Measurements from ENCODE around the gene MOSPD3. TPM values are rescaled to one million over a fixed set of nuclear protein-coding genes. Genes with fewer than 3 reads are reported as not detected.
"Not testable (repeated sequence)": the region's sequence is repeated elsewhere in the genome, so short reads cannot be mapped to it uniquely, and the experiment has no call there.

Gene MOSPD3
- total RNA-seq, 1 experiment from 2014 or later, result 9.7 TPM

DNA sequence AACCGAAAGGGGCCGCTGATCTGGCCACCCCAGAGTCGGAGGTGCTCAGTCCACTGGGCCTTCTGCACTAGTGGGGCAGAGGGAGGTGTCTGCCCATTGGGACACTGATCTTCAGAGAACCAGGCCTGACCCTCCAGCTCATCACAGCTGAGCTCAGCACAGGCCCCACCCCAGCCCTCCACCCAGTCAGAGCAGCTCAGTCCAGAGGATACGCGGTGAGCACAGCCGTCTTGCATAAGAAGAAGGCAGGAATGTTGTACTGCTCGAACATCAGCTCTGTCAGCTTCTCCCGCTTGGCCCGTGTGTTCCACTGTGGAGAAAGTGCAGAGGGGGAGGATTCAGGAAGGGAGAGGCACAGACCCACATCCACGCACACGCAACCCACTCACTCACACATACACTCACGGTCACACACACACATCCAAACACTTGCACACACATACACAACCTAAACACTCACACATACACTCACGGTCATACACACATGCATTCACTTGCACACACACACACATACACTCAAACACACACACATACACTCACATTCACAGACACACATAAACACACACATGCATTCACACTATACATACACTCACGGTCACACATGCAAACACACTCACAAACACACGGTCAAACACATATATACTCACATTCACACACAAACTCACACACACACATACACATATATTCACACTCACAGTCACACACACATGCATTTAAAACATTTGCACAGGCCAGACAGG is 37.7 kb downstream of the MOSPD3 start:
- no peak for DNase-seq
- H3K9ac ChIP-seq (ENCODE audit: low read length), result no peak overlapping the region
- no peaks in the 10 kb centered on the region for H4K20me1 ChIP-seq (ENCODE audit: insufficient read depth, low read depth, low read length)
- H3K4me2 ChIP-seq (ENCODE audit: low read depth, low read length, poor library complexity, severe bottlenecking), result no peak overlapping the region
- no peak overlapping the region for H3K27ac ChIP-seq (ENCODE audit: low read length)
- no peaks in the 10 kb centered on the region for H3K27me3 ChIP-seq (ENCODE audit: low read length)
- H3K4me3 ChIP-seq (ENCODE audit: low read length), result no peak overlapping the region
- H3K79me2 ChIP-seq (ENCODE audit: low read length), result no peaks in the 10 kb centered on the region
- H2AFZ ChIP-seq (ENCODE audit: low read length), result no peak overlapping the region
- no peaks in the 10 kb centered on the region for H3K36me3 ChIP-seq (ENCODE audit: insufficient read depth, low read length)
- no peaks in the 10 kb centered on the region for H3K9me3 ChIP-seq (ENCODE audit: low read length)
- no peaks in the 10 kb centered on the region for H3K9me2 ChIP-seq (replicated peaks; ENCODE audit: insufficient read depth, low read length)
- H3K4me1 ChIP-seq (ENCODE audit: low read length), result no peaks in the 10 kb centered on the region

DNA sequence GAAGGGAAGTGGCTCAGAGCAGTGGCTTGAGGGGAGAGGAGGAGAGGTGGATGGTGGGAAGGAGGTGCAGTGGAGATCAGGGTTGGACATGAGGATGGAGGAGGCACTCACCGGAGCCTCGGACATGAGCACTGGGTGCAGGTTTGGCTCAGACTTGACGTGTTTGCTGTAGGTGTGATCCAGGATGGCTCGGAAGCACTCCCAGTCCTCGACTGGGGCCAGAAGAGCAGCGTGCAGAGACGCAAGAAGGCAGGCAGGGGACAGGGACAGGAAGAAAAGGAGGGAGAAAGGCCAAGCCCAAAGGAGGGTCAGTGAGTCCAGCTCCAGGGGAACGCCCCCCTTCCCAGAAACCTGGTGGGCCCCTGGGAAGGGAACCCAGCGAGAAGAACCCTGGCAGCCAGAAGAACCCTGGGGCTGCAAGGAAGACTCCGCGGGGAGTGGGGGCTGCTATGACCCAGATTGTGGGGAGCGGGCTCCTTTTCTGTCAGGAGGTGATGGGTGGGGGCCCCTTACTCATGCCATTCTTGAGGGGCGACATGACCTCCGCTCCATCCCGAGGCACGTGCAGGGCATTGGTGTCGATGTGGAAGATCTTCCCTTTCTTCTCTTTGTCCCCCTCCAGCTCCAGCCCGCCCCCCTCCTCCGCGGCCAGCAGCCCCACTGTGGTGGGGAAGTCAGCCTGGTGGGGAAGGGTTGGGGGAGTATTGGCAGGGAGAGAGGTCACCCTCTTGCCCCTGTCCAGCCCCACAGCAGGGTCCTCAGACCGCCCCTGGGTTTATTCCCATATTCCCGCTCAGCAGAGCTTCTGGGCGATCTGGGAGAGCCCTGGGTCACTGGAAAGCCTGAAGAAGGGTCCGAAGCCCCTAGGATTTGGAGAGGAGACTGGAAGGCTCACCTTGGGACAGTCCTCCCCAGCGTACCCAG is 42.8 kb downstream of the MOSPD3 start:
- H3K9me2 ChIP-seq (replicated peaks; ENCODE audit: insufficient read depth, low read length), result no peaks in the 10 kb centered on the region
- no peaks in the 10 kb centered on the region for H3K36me3 ChIP-seq (ENCODE audit: insufficient read depth, low read length)
- no peaks in the 10 kb centered on the region for H3K9me3 ChIP-seq (ENCODE audit: low read length)
- no peaks in the 10 kb centered on the region for H3K79me2 ChIP-seq (ENCODE audit: low read length)
- H3K27ac ChIP-seq (ENCODE audit: low read length), result no peak overlapping the region
- H3K4me3 ChIP-seq (ENCODE audit: low read length), result no peak overlapping the region
- no peak for DNase-seq
- H3K27me3 ChIP-seq (ENCODE audit: low read length), result no peaks in the 10 kb centered on the region
- H3K4me2 ChIP-seq (ENCODE audit: low read depth, low read length, poor library complexity, severe bottlenecking), result no peak overlapping the region
- H3K4me1 ChIP-seq (ENCODE audit: low read length), result no peaks in the 10 kb centered on the region
- no peak overlapping the region for H3K9ac ChIP-seq (ENCODE audit: low read length)
- H4K20me1 ChIP-seq (ENCODE audit: insufficient read depth, low read depth, low read length), result no peaks in the 10 kb centered on the region
- H2AFZ ChIP-seq (ENCODE audit: low read length), result no peak overlapping the region

DNA sequence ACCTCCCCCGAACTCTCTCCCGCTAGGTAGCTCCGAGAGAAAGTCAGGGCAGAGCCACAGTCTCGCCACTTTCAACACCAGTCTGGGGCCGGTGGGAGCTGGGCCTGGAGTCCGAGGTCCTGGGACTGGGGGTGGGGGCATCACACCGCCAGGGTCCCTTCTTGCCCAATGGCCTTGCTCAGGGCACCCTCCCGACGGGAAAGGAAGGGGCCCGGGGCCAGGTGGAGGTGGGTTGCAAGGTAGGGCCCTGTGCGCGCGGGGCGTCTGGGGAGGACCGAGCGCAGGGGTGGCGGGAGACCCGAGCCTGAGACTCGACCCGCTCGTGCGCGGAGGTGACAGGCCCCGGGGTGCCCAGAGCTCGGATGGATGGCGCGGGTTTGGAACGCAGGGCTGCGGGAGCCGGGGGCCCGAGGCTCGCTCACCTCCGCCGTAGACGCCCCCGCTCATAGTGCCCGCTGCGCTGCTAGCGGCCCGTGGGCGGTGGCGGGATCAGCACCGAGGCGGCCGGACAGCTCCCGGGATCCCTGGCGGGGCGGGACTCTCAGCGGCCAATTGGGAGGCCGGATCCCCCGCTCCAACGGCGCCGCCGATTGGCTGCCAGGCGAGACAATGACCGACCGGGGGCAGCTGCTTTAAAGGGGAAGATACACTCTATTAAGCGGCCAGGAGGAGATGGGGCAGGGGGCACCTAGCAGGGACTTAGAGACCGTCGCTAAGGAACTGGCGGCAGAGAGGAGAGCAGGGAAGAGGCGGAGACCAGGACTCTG is 43.8 kb downstream of the MOSPD3 start, which contains the start of gene ACTL6B:
ACTL6B (minus strand) TSS at position 541 of the 767 bp plus-strand sequence; CDS start at position 447, 94 bp downstream.
- Histone ChIP-seq H3K27ac (ENCODE audit: low read length) (no peak within 1 kb of the TSS), H3K4me3 (ENCODE audit: low read length) (no peak within 1 kb of the TSS), H4K20me1 (ENCODE audit: insufficient read depth, low read depth, low read length) (no peaks in the 10 kb centered on the region), H3K9me2 (replicated peaks; ENCODE audit: insufficient read depth, low read length) (no peaks in the 10 kb centered on the region), H3K4me1 (ENCODE audit: low read length) (no peaks in the 10 kb centered on the region), H3K36me3 (ENCODE audit: insufficient read depth, low read length) (no peaks in the 10 kb centered on the region), H3K27me3 (ENCODE audit: low read length) (no peaks in the 10 kb centered on the region), H3K9me3 (ENCODE audit: low read length) (no peaks in the 10 kb centered on the region), H3K79me2 (ENCODE audit: low read length) (no peaks in the 10 kb centered on the region), H3K4me2 (ENCODE audit: low read depth, low read length, poor library complexity, severe bottlenecking) (no peak within 1 kb of the TSS), H2AFZ (ENCODE audit: low read length) (no peak within 1 kb of the TSS), H3K9ac (ENCODE audit: low read length) (no peak within 1 kb of the TSS)
- no peak for DNase-seq

DNA sequence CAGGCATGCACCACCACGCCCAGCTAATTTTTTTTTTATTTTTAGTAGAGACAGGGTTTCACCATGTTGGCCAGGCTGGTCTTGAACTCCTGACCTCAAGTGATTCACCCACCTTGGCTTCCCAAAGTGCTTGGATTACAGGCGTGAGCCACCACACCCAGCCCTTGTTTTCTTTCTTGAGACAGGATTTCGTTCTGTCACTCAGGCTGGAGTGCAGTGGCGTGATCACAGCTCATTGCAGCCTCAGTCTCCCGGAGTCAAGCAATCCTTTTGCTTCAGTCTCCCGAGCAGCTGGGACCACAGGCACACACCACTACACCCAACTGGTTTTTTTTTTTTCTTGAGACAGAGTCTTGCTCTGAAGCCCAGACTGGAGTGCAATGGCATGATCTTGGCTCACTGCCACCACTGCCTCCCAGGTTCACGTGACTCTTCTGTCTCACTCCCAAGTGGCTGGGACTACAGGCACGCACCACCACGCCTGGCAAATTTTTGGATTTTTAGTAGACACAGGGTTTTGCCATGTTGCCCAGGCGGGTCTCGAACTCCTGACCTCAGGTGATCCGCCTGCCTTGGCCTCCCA is 49.9 kb downstream of the MOSPD3 start:
- not testable (repeated sequence) for H3K79me2 ChIP-seq (ENCODE audit: low read length); H3K9me2 ChIP-seq (replicated peaks; ENCODE audit: insufficient read depth, low read length); DNase-seq; H3K27ac ChIP-seq (ENCODE audit: low read length); H3K4me1 ChIP-seq (ENCODE audit: low read length); H2AFZ ChIP-seq (ENCODE audit: low read length); H3K36me3 ChIP-seq (ENCODE audit: insufficient read depth, low read length); H3K9ac ChIP-seq (ENCODE audit: low read length); H3K4me3 ChIP-seq (ENCODE audit: low read length); H3K9me3 ChIP-seq (ENCODE audit: low read length); H4K20me1 ChIP-seq (ENCODE audit: insufficient read depth, low read depth, low read length); H3K4me2 ChIP-seq (ENCODE audit: low read depth, low read length, poor library complexity, severe bottlenecking); H3K27me3 ChIP-seq (ENCODE audit: low read length)

Small RNA genes lying within 50 kb of the gene (small RNA-seq; reads per million reads assigned to genes)
- gene SAP25, result not detected

Other genes with a start within 250 kb of the MOSPD3 start
- 2.3 and 2.4 TPM in 2 replicates for gene PILRA, start 239.1 kb upstream of the MOSPD3 start, total RNA-seq (2014; rRNA removed; shearing (Covaris generic); ENCODE audit: low replicate concordance)
- gene ZCWPW1, start 183.8 kb upstream of the MOSPD3 start, total RNA-seq (2014; rRNA removed; shearing (Covaris generic); ENCODE audit: low replicate concordance), result 3.0 and 8.8 TPM in 2 replicates
- 28.4 and 40.4 TPM in 2 replicates for gene MEPCE, start 182.7 kb upstream of the MOSPD3 start, total RNA-seq (2014; rRNA removed; shearing (Covaris generic); ENCODE audit: low replicate concordance)
- 25.9 and 106 TPM in 2 replicates for gene PPP1R35, start 176.0 kb upstream of the MOSPD3 start, total RNA-seq (2014; rRNA removed; shearing (Covaris generic); ENCODE audit: low replicate concordance)
- 1.5 and 2.8 TPM in 2 replicates for gene SPACDR, start 148.3 kb upstream of the MOSPD3 start, total RNA-seq (2014; rRNA removed; shearing (Covaris generic); ENCODE audit: low replicate concordance)
- 40.4 and 97.3 TPM in 2 replicates for gene TSC22D4, start 133.3 kb upstream of the MOSPD3 start, total RNA-seq (2014; rRNA removed; shearing (Covaris generic); ENCODE audit: low replicate concordance)
- gene NYAP1, start 128.6 kb upstream of the MOSPD3 start, total RNA-seq (2014; rRNA removed; shearing (Covaris generic); ENCODE audit: low replicate concordance), result not detected in 2 replicates
- 5.7 and 6.7 TPM in 2 replicates for gene AGFG2, start 73.3 kb upstream of the MOSPD3 start, total RNA-seq (2014; rRNA removed; shearing (Covaris generic); ENCODE audit: low replicate concordance)
- 2.5 and 4.9 TPM in 2 replicates for gene SAP25, start 38.6 kb upstream of the MOSPD3 start, total RNA-seq (2014; rRNA removed; shearing (Covaris generic); ENCODE audit: low replicate concordance)
- 11.9 and 33.5 TPM in 2 replicates for gene LRCH4, start 26.4 kb upstream of the MOSPD3 start, total RNA-seq (2014; rRNA removed; shearing (Covaris generic); ENCODE audit: low replicate concordance)
- 1.0 TPM in 1 of 2 replicates, not detected in the other for gene FBXO24, start 26.2 kb upstream of the MOSPD3 start, total RNA-seq (2014; rRNA removed; shearing (Covaris generic); ENCODE audit: low replicate concordance)
- 2.8 and 12.3 TPM in 2 replicates for gene PCOLCE, start 10.2 kb upstream of the MOSPD3 start, total RNA-seq (2014; rRNA removed; shearing (Covaris generic); ENCODE audit: low replicate concordance)
- gene TFR2, start 29.0 kb downstream of the MOSPD3 start, total RNA-seq (2014; rRNA removed; shearing (Covaris generic); ENCODE audit: low replicate concordance), result 4.2 and 12.0 TPM in 2 replicates
- not detected in 2 replicates for gene ACTL6B, start 43.9 kb downstream of the MOSPD3 start, total RNA-seq (2014; rRNA removed; shearing (Covaris generic); ENCODE audit: low replicate concordance)
- 65.0 and 101 TPM in 2 replicates for gene GNB2, start 61.2 kb downstream of the MOSPD3 start, total RNA-seq (2014; rRNA removed; shearing (Covaris generic); ENCODE audit: low replicate concordance)
- 16.3 and 38.2 TPM in 2 replicates for gene GIGYF1, start 81.7 kb downstream of the MOSPD3 start, total RNA-seq (2014; rRNA removed; shearing (Covaris generic); ENCODE audit: low replicate concordance)
- gene POP7, start 93.6 kb downstream of the MOSPD3 start, total RNA-seq (2014; rRNA removed; shearing (Covaris generic); ENCODE audit: low replicate concordance), result 29.7 and 72.8 TPM in 2 replicates
- gene EPO, start 107.9 kb downstream of the MOSPD3 start, total RNA-seq (2014; rRNA removed; shearing (Covaris generic); ENCODE audit: low replicate concordance), result not detected in 2 replicates
- not detected in 2 replicates for gene ZAN, start 121.1 kb downstream of the MOSPD3 start, total RNA-seq (2014; rRNA removed; shearing (Covaris generic); ENCODE audit: low replicate concordance)
- 9.3 and 21.6 TPM in 2 replicates for gene EPHB4, start 215.0 kb downstream of the MOSPD3 start, total RNA-seq (2014; rRNA removed; shearing (Covaris generic); ENCODE audit: low replicate concordance)
- 21.0 and 33.9 TPM in 2 replicates for gene SLC12A9, start 240.2 kb downstream of the MOSPD3 start, total RNA-seq (2014; rRNA removed; shearing (Covaris generic); ENCODE audit: low replicate concordance)